Neural cell (in vitro differentiated cells): ENCODE measurements around the gene RAI1. TPM values are rescaled to one million over a fixed set of nuclear protein-coding genes. Genes with fewer than 3 reads are reported as not detected.

Experiments
- H2AFZ ChIP-seq: fragments of 200-600, 300-800 bp; sonication (generic), shearing (Covaris generic); 2 replicates; pipeline ENCODE4 v1.6.0; 2014; ENCODE audit warnings: low read depth, mild to moderate bottlenecking, antibody characterized with exemption, low read length, moderate library complexity
- H3F3A ChIP-seq: fragments of 200-600 bp; shearing (Covaris generic); 2 replicates; pipeline ENCODE4 v1.6.1; 2016; ENCODE audit warnings: mild to moderate bottlenecking, moderate library complexity, mixed read lengths, antibody characterized with exemption, low read length; ENCODE audit not compliant: insufficient read depth, poor library complexity, severe bottlenecking
- H3K27ac ChIP-seq: fragments of 200-600, 300-800 bp; sonication (generic), shearing (Covaris generic); 2 replicates; pipeline ENCODE4 v1.5.1; 2014; ENCODE audit warnings: mild to moderate bottlenecking, low read length, moderate library complexity
- H3K27me3 ChIP-seq: fragments of 300-800, 200-600 bp; sonication (generic), shearing (Covaris generic); 2 replicates; pipeline ENCODE4 v1.6.0; 2014; ENCODE audit warnings: mild to moderate bottlenecking, low read depth, low read length, moderate library complexity; ENCODE audit not compliant: insufficient read depth
- H3K36me3 ChIP-seq: fragments of 300-800, 200-600 bp; sonication (generic), shearing (Covaris generic); 2 replicates; pipeline ENCODE4 v1.5.1; 2014; ENCODE audit warnings: mild to moderate bottlenecking, antibody characterized with exemption, low read length, moderate library complexity; ENCODE audit not compliant: insufficient read depth
- H3K4me2 ChIP-seq: fragments of 300-800, 200-600 bp; sonication (generic), shearing (Covaris generic); 2 replicates; pipeline ENCODE4 v1.6.0; 2014; ENCODE audit warnings: mild to moderate bottlenecking, low read length
- H3K4me3 ChIP-seq: fragments of 300-800, 200-600 bp; sonication (generic), shearing (Covaris generic); 2 replicates; pipeline ENCODE4 v1.5.1; 2014; ENCODE audit warnings: mild to moderate bottlenecking, low read length, moderate library complexity
- H3K79me2 ChIP-seq: fragments of 200-600 bp; shearing (Covaris generic); replicated peaks from 2 replicates; pipeline ENCODE4 v1.6.0; 2014; ENCODE audit warnings: mild to moderate bottlenecking, low read length, moderate library complexity; ENCODE audit not compliant: insufficient read depth
- H3K9ac ChIP-seq: fragments of 300-800, 200-600 bp; sonication (generic), shearing (Covaris generic); 2 replicates; pipeline ENCODE4 v1.6.1; 2016; ENCODE audit warnings: mild to moderate bottlenecking, low read length, mixed read lengths
- H3K9me2 ChIP-seq: fragments of 200-600 bp; shearing (Covaris generic); 2 replicates; pipeline ENCODE4 v1.6.1; 2016; ENCODE audit warnings: mild to moderate bottlenecking, low read length, mixed read lengths; ENCODE audit not compliant: insufficient read depth
- H3K9me3 ChIP-seq: fragments of 200-600, 300-800 bp; sonication (generic), shearing (Covaris generic); 2 replicates; pipeline ENCODE4 v1.6.1; 2016; ENCODE audit warnings: mild to moderate bottlenecking, mixed run types, low read length, moderate library complexity, mixed read lengths
- H4K20me1 ChIP-seq: fragments of 200-600 bp; shearing (Covaris generic); 2 replicates; pipeline ENCODE4 v1.6.1; 2016; ENCODE audit warnings: mild to moderate bottlenecking, mixed run types; ENCODE audit not compliant: insufficient read depth
- CTCF ChIP-seq: fragments of 450-650 bp; IDR thresholded peaks from 2 replicates; pipeline ENCODE4 v1.5.1; 2014; ENCODE audit warnings: antibody characterized with exemption, mild to moderate bottlenecking, moderate library complexity; ENCODE audit not compliant: poor library complexity, severe bottlenecking
- EP300 ChIP-seq: fragments of 450-650 bp; conservative IDR thresholded peaks from 2 replicates; pipeline ENCODE4 v1.6.1; 2014; ENCODE audit warnings: antibody characterized with exemption, mild to moderate bottlenecking, moderate library complexity; ENCODE audit not compliant: poor library complexity, severe bottlenecking
- EZH2 ChIP-seq: fragments of 200-600, 300-800 bp; shearing (Covaris generic), sonication (generic); IDR thresholded peaks from 2 replicates; pipeline ENCODE4 v1.6.1; 2014; ENCODE audit warnings: antibody characterized with exemption, low read length, borderline replicate concordance, mild to moderate bottlenecking; ENCODE audit not compliant: insufficient read depth, poor library complexity, severe bottlenecking
- MXI1 ChIP-seq: fragments of 450-650 bp; conservative IDR thresholded peaks from 2 replicates; pipeline ENCODE4 v1.6.1; 2014; ENCODE audit warnings: antibody characterized with exemption, mild to moderate bottlenecking; ENCODE audit not compliant: poor library complexity, severe bottlenecking
- POLR2AphosphoS5 ChIP-seq: IDR thresholded peaks from 2 replicates; pipeline ENCODE4 v1.6.1; 2012
- RAD21 ChIP-seq: fragments of 450-650 bp; conservative IDR thresholded peaks from 2 replicates; pipeline ENCODE4 v1.6.1; 2014; ENCODE audit warnings: antibody characterized with exemption, mild to moderate bottlenecking, moderate library complexity
- SMC3 ChIP-seq: fragments of 450-650 bp; conservative IDR thresholded peaks from 2 replicates; pipeline ENCODE4 v1.6.1; 2014; ENCODE audit warnings: antibody characterized with exemption, mild to moderate bottlenecking, moderate library complexity; ENCODE audit not compliant: poor library complexity
- TAF1 ChIP-seq: IDR thresholded peaks from 2 replicates; pipeline ENCODE4 v1.6.1; 2012; ENCODE audit warnings: low read depth
- polyA plus RNA-seq: library from polyadenylated mRNA; depleted of rRNA; stranded (reverse); fragments of >200 nt; gene quantifications from 2 replicates; pipeline ENCODE4 v1.2.3, GENCODE V29; 2014
- TF ChIP-seq, protein P1 (sequence below): IDR thresholded peaks from 2 replicates; pipeline ENCODE4 v1.6.1; 2012; ENCODE audit warnings: borderline replicate concordance

The RAI1 gene
- polyA plus RNA-seq, 1 donor from 2014 or later = 16.9 TPM

DNA sequence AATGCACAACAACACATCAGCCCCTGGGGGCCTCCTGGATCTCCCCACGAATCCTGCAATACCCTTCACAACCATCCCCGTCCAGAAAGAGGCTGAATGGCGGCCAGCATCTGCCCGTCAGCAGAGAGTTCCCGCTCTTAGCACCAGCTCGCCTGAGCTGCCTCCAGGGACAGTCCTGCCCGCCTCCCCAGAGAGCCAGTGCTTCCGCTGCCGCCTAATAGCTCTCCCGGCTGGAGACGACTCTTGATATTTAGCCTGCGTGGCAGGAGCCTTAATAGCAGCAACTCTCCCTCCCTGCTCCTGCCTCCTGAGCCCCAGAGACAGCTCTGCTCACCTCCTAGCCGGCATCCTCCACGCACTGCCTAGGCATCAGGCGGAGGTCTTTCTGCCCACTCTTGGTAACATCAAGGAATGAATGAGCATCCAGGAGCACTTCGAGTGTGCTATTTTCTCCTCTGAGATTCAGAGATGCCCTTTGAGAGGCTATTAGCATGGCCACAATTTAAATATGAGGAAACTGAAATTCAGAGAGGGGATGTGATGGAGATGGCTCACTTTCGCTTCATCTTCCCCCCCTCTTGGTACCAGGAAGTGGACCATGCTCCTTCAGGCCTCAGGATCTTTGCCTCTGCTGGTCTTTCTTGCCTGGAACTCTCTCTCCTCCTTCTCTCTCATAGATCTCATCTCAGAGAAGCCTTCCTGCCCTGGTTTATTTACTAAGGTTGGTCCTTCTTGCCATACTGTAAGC, 67.9 kb downstream of the RAI1 start:
- Histone ChIP-seq H3F3A (no peaks in the 10 kb centered on the region), H3K4me2 (peak overlapping the region; percentile 50), H3K27me3 (no peaks in the 10 kb centered on the region), H3K36me3 (no peaks in the 10 kb centered on the region), H3K79me2 (peaks cover 76% of the 10 kb centered on the region), H2AFZ (no peak overlapping the region), H3K9me2 (no peaks in the 10 kb centered on the region), H3K4me3 (peak overlapping the region; percentile 54), H3K9ac (peak overlapping the region; percentile 36), H3K9me3 (no peaks in the 10 kb centered on the region), H4K20me1 (peaks cover 11% of the 10 kb centered on the region), H3K27ac (peak overlapping the region; percentile 78)
- TF ChIP-seq CTCF (no peak), MXI1 (peak; percentile 8), SMC3 (peak; percentile 41), RAD21 (peak; percentile 36), POLR2AphosphoS5 (peak; percentile 73), TAF1 (no peak)

DNA sequence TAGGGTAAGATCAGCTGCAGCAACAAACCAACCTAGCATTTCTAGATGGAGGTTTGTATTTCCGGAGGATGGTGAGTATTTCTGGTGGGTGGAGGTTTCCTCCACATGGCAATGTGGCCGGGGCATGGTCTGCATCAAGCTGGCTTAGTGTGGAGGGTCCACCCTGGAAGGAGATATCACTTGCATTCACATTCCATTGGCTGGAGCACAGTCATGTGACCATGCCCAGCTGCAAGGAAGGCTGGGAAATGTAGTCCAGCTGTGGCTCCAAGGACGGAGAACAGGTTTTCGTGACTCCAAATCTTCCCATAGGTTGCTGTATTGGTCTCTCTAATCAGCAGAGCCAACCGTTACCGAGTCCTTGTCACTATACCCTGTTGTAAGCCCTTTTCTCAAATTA, 68.7 kb downstream of the RAI1 start:
- Histone ChIP-seq H4K20me1 (peaks cover 16% of the 10 kb centered on the region), H3K27me3 (no peaks in the 10 kb centered on the region), H3K9me3 (no peaks in the 10 kb centered on the region), H3K36me3 (no peaks in the 10 kb centered on the region), H3K9me2 (no peaks in the 10 kb centered on the region), H3K4me2 (peak overlapping the region; percentile 50), H2AFZ (no peak overlapping the region), H3K27ac (peak overlapping the region; percentile 78), H3K9ac (no peak overlapping the region), H3F3A (no peaks in the 10 kb centered on the region), H3K79me2 (peaks cover 77% of the 10 kb centered on the region), H3K4me3 (peak overlapping the region; percentile 54)
- peak; percentile 9 for TF ChIP-seq MXI1
- TF ChIP-seq EZH2 = no peak
- no peak for TF ChIP-seq POLR2AphosphoS5
- TF ChIP-seq SMC3 = no peak
- no peak for TF ChIP-seq CTCF

DNA sequence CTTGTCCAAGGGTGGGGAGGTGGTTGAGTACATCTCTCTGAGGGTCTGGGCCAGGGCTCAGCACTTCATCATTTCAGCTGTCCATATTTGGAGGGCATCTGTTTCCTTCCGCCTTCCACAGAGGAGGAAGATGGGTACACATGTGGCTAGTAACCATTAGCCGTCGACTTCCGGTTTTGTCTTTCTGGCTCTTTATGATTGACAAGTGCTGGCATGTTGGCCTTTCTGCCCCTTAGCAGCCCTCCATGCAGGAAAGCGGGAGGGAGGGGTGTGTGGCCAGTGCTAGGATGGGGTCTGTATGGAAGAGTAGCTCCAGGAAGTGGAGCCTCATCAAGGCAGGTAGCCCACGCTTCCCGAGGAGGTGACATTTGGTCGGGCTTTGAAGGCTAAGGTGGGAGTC, 69.6 kb downstream of the RAI1 start:
- H2AFZ ChIP-seq = no peak overlapping the region
- H3K79me2 ChIP-seq = peaks cover 77% of the 10 kb centered on the region
- peak overlapping the region; percentile 0 for H3K27ac ChIP-seq
- H4K20me1 ChIP-seq = peaks cover 20% of the 10 kb centered on the region
- TF ChIP-seq TAF1 = no peak
- no peak for TF ChIP-seq MXI1
- TF ChIP-seq EZH2 = no peak
- no peak for TF ChIP-seq SMC3
- TF ChIP-seq RAD21 = no peak
- no peak for TF ChIP-seq CTCF
- no peak for TF ChIP-seq EP300
- no peak for TF ChIP-seq POLR2AphosphoS5
- TF ChIP-seq, protein P1, sequence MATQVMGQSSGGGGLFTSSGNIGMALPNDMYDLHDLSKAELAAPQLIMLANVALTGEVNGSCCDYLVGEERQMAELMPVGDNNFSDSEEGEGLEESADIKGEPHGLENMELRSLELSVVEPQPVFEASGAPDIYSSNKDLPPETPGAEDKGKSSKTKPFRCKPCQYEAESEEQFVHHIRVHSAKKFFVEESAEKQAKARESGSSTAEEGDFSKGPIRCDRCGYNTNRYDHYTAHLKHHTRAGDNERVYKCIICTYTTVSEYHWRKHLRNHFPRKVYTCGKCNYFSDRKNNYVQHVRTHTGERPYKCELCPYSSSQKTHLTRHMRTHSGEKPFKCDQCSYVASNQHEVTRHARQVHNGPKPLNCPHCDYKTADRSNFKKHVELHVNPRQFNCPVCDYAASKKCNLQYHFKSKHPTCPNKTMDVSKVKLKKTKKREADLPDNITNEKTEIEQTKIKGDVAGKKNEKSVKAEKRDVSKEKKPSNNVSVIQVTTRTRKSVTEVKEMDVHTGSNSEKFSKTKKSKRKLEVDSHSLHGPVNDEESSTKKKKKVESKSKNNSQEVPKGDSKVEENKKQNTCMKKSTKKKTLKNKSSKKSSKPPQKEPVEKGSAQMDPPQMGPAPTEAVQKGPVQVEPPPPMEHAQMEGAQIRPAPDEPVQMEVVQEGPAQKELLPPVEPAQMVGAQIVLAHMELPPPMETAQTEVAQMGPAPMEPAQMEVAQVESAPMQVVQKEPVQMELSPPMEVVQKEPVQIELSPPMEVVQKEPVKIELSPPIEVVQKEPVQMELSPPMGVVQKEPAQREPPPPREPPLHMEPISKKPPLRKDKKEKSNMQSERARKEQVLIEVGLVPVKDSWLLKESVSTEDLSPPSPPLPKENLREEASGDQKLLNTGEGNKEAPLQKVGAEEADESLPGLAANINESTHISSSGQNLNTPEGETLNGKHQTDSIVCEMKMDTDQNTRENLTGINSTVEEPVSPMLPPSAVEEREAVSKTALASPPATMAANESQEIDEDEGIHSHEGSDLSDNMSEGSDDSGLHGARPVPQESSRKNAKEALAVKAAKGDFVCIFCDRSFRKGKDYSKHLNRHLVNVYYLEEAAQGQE = no peak
- H3K36me3 ChIP-seq = no peaks in the 10 kb centered on the region
- no peaks in the 10 kb centered on the region for H3F3A ChIP-seq
- no peaks in the 10 kb centered on the region for H3K27me3 ChIP-seq
- H3K9ac ChIP-seq = no peak overlapping the region
- H3K4me3 ChIP-seq = no peak overlapping the region
- H3K9me3 ChIP-seq = no peaks in the 10 kb centered on the region
- H3K9me2 ChIP-seq = no peaks in the 10 kb centered on the region
- H3K4me2 ChIP-seq = no peak overlapping the region
